Measurements from ENCODE around the gene CRELD2. TPM values are rescaled to one million over a fixed set of nuclear protein-coding genes. Genes with fewer than 3 reads are reported as not detected.

CRELD2 gene
- total RNA-seq, 2 donors from 2014 or later, result 46.1 to 60.1 TPM

DNA sequence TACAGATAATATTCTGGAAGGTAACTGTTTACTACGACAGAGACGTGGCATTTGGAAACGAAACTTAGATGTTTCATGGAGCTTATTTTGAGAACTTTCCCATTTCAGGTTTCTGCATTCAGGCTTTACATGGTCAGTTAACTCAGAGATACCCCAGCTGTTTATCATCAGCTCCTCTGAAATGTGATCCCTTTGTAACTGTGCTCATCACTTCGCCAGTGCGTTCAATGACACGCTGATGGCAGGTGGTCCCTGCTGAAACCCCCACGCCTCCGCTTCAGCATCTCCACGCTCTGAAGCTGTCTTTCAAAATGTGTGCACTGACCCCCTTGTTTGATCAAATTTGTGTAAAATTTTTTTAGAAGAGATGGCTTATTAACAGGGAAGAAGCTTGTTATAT lies 30.7 kb upstream of the CRELD2 start:
- no peaks in the 10 kb centered on the region for H3K4me1 ChIP-seq (ENCODE audit: control insufficient read depth in 1 of 2, low read depth in 2 of 2)
- TF ChIP-seq, protein P1, sequence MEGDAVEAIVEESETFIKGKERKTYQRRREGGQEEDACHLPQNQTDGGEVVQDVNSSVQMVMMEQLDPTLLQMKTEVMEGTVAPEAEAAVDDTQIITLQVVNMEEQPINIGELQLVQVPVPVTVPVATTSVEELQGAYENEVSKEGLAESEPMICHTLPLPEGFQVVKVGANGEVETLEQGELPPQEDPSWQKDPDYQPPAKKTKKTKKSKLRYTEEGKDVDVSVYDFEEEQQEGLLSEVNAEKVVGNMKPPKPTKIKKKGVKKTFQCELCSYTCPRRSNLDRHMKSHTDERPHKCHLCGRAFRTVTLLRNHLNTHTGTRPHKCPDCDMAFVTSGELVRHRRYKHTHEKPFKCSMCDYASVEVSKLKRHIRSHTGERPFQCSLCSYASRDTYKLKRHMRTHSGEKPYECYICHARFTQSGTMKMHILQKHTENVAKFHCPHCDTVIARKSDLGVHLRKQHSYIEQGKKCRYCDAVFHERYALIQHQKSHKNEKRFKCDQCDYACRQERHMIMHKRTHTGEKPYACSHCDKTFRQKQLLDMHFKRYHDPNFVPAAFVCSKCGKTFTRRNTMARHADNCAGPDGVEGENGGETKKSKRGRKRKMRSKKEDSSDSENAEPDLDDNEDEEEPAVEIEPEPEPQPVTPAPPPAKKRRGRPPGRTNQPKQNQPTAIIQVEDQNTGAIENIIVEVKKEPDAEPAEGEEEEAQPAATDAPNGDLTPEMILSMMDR (IDR thresholded peaks at IDR 0.05), result no peak
- ATAC-seq (ENCODE audit: insufficient number of reproducible peaks, low FRiP score, low read depth) (no peak), DNase-seq (ENCODE audit: low spot score) (no peak)
- H3K27me3 ChIP-seq (replicated peaks; ENCODE audit: insufficient read depth), result no peaks in the 10 kb centered on the region
- H3K9me3 ChIP-seq, result no peaks in the 10 kb centered on the region
- no peak overlapping the region for H3K4me3 ChIP-seq
- no peak overlapping the region for H3K27ac ChIP-seq
- peaks cover 28% of the 10 kb centered on the region for H3K36me3 ChIP-seq

DNA sequence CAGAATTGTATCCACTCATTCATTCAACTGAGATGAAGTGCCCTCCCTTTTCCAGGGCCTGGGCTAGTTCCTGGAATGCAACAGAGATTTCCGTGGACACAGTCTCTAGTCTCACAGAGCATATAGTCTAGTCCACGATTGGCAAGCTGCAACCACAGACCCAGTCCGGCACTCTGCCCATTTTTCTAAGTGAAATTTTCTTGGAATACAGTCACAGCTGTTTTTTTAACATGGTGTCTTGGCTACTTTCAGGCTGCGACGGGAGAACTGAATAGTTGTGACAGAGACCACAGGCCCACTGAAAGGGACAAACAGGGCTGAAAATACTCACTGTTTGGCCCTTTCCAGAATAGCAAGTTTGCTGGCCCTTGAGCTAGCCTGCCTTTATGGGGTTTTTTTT lies 29.4 kb upstream of the CRELD2 start:
- Histone ChIP-seq H3K27me3 (replicated peaks; ENCODE audit: insufficient read depth) (no peaks in the 10 kb centered on the region), H3K36me3 (peaks cover 26% of the 10 kb centered on the region), H3K4me1 (ENCODE audit: control insufficient read depth in 1 of 2, low read depth in 2 of 2) (no peaks in the 10 kb centered on the region), H3K4me3 (no peak overlapping the region), H3K27ac (no peak overlapping the region), H3K9me3 (no peaks in the 10 kb centered on the region)
- DNase-seq (ENCODE audit: low spot score), result no peak
- no peak for ATAC-seq (ENCODE audit: insufficient number of reproducible peaks, low FRiP score, low read depth)
- TF ChIP-seq, protein P1 (IDR thresholded peaks at IDR 0.05), result no peak

DNA sequence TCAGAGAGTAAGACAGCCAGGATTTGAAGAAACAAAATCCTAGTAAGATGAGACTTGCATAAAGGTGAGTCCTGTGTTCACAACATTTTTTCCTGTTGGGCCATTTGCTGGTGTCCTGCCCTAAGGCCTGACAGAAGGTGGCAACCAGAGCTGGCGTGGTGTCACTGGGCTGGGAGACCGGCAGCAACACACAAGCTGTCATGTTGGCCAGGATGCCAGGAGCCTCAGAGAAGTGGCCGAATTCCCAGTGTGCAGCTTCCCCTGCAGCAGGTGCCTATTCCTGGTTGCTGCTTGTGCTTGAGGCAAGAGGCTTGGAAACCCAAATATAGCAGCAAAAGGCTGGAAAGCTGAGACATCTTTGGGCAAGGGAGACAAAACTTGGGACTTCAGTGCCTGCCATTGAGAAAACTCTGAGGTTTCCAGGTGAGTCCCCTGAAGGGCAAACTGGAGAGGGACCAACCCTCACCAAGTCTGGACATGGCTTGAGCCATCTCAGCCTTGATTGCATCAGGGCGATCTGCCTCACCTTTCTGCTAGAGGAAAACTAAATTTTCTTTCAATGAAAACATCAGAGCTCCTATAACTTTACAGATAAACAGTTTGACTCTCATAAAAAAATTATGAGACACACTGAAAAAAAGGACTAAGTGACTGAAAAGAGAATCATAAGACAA lies 26.1 kb upstream of the CRELD2 start:
- TF ChIP-seq, protein P1 (IDR thresholded peaks at IDR 0.05), result no peak
- H3K9me3 ChIP-seq, result no peaks in the 10 kb centered on the region
- ATAC-seq (ENCODE audit: insufficient number of reproducible peaks, low FRiP score, low read depth), result no peak
- no peak overlapping the region for H3K27ac ChIP-seq
- H3K4me1 ChIP-seq (ENCODE audit: control insufficient read depth in 1 of 2, low read depth in 2 of 2), result no peaks in the 10 kb centered on the region
- no peak for DNase-seq (ENCODE audit: low spot score)
- no peak overlapping the region for H3K4me3 ChIP-seq
- H3K36me3 ChIP-seq, result peaks cover 5% of the 10 kb centered on the region
- H3K27me3 ChIP-seq (replicated peaks; ENCODE audit: insufficient read depth), result no peaks in the 10 kb centered on the region

DNA sequence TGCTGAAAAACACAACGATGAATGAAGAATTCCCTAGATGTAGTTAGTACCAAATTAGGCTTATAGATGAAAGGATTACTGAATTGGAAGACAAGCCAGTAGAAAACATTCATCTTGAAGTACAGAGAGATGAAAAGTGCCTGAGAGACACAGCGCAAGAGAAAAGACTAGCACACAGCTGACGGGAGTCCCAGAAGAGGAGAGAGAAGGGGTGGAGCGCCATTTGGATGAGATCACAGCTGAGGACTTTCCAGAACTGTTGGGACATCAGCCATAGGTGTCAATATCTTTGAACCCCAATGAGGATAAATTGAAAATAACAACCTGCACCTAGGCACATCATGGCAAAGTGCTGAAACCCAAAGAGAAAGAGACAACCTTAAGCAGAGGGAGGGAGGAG lies 25.4 kb upstream of the CRELD2 start:
- H3K9me3 ChIP-seq, result no peaks in the 10 kb centered on the region
- no peaks in the 10 kb centered on the region for H3K4me1 ChIP-seq (ENCODE audit: control insufficient read depth in 1 of 2, low read depth in 2 of 2)
- H3K27ac ChIP-seq, result no peak overlapping the region
- H3K27me3 ChIP-seq (replicated peaks; ENCODE audit: insufficient read depth), result no peaks in the 10 kb centered on the region
- DNase-seq (ENCODE audit: low spot score), result no peak
- ATAC-seq (ENCODE audit: insufficient number of reproducible peaks, low FRiP score, low read depth), result no peak
- TF ChIP-seq, protein P1 (IDR thresholded peaks at IDR 0.05), result no peak
- no peak overlapping the region for H3K4me3 ChIP-seq
- peaks cover 5% of the 10 kb centered on the region for H3K36me3 ChIP-seq

DNA sequence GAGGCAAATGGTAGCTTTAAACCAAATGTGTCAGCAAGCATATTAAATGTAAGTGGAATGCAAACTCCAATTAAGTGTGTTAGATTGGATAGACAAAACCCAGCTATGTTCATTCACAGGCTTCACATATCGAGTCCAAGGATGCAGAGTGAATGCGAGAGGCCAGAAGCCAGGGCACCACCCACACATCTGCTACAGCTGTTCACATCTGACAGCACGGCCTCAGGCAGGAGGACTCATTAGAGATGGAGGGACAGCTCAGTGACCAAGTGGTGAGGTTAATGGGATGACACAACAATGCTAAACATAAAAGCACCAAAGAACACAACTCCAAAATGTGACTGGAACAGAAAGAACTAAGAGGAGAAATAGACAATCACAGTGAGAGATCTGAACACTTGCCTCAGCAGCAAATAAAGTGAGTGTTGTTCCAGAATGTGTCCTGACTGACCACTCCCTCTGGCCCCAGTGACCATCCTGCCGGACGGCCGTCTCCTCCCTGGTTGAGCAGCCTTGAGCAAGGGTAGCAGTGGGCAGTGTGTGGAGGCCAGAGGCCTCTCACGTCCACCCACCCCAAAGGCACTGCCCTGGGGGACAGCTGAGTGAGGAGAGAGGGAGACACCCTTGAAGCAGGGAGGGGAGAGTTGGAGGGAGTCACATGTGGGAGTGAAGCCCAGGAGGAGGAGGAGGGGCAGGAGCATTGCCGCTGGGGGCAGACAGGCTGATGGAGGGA lies 23.9 kb upstream of the CRELD2 start:
- Histone ChIP-seq H3K36me3 (peaks cover 5% of the 10 kb centered on the region), H3K9me3 (no peaks in the 10 kb centered on the region), H3K27me3 (replicated peaks; ENCODE audit: insufficient read depth) (no peaks in the 10 kb centered on the region), H3K4me1 (ENCODE audit: control insufficient read depth in 1 of 2, low read depth in 2 of 2) (no peaks in the 10 kb centered on the region), H3K27ac (no peak overlapping the region), H3K4me3 (no peak overlapping the region)
- TF ChIP-seq, protein P1 (IDR thresholded peaks at IDR 0.05), result no peak
- ATAC-seq (ENCODE audit: insufficient number of reproducible peaks, low FRiP score, low read depth) (no peak), DNase-seq (ENCODE audit: low spot score) (no peak)
